Measurements from ENCODE around the gene CBX2.

The CBX2 gene

DNA sequence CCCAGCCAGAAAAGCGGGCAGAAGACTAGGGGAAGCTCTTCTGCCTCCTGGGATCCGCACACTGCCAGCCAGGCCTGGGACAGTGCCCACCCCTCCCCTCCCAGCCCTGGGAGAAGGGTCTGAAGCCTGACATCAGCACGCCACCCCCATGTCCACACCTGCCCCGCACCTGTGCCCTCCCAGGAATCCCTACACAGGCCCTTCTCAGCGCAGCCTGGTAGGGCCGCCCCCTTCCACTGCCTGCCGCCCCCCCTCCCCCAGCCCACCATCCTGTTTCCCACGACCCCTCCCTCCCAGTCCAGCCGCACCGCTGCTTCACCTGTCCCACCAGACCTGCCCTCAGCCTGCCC lies 36.6 kb upstream of the CBX2 start:
- Histone ChIP-seq H3F3A (ENCODE audit: insufficient read depth, low read length) (no peaks in the 10 kb centered on the region), H3K79me2 (ENCODE audit: insufficient read depth, low read length) (no peaks in the 10 kb centered on the region), H4K20me1 (ENCODE audit: insufficient read depth, low read length) (no peaks in the 10 kb centered on the region), H3K27me3 (ENCODE audit: insufficient read depth, low read length) (peaks cover 10% of the 10 kb centered on the region; the same call in 1 of the 2 replicates), H3K4me1 (ENCODE audit: insufficient read depth, low read length, severe bottlenecking) (peaks cover 3% of the 10 kb centered on the region), H3K27ac (ENCODE audit: low read depth, low read length, poor library complexity, severe bottlenecking) (no peak overlapping the region), H3K4me3 (ENCODE audit: low read depth, low read length, poor library complexity, severe bottlenecking) (no peak overlapping the region), H2AFZ (ENCODE audit: low read length) (no peak overlapping the region), H3K9me3 (ENCODE audit: low read length) (no peaks in the 10 kb centered on the region), H3K9ac (ENCODE audit: low read length) (no peak overlapping the region), H3K9me2 (ENCODE audit: low read depth, low read length) (no peaks in the 10 kb centered on the region), H3K36me3 (ENCODE audit: insufficient read depth, low read length) (no peaks in the 10 kb centered on the region), H3K4me2 (ENCODE audit: low read length) (no peak overlapping the region)
- TF ChIP-seq EZH2 (IDR thresholded peaks at IDR 0.05; ENCODE audit: borderline replicate concordance, low read length): no peak
- TF ChIP-seq, protein P1, sequence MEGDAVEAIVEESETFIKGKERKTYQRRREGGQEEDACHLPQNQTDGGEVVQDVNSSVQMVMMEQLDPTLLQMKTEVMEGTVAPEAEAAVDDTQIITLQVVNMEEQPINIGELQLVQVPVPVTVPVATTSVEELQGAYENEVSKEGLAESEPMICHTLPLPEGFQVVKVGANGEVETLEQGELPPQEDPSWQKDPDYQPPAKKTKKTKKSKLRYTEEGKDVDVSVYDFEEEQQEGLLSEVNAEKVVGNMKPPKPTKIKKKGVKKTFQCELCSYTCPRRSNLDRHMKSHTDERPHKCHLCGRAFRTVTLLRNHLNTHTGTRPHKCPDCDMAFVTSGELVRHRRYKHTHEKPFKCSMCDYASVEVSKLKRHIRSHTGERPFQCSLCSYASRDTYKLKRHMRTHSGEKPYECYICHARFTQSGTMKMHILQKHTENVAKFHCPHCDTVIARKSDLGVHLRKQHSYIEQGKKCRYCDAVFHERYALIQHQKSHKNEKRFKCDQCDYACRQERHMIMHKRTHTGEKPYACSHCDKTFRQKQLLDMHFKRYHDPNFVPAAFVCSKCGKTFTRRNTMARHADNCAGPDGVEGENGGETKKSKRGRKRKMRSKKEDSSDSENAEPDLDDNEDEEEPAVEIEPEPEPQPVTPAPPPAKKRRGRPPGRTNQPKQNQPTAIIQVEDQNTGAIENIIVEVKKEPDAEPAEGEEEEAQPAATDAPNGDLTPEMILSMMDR (IDR thresholded peaks at IDR 0.05; ENCODE audit: low read length): no peak

DNA sequence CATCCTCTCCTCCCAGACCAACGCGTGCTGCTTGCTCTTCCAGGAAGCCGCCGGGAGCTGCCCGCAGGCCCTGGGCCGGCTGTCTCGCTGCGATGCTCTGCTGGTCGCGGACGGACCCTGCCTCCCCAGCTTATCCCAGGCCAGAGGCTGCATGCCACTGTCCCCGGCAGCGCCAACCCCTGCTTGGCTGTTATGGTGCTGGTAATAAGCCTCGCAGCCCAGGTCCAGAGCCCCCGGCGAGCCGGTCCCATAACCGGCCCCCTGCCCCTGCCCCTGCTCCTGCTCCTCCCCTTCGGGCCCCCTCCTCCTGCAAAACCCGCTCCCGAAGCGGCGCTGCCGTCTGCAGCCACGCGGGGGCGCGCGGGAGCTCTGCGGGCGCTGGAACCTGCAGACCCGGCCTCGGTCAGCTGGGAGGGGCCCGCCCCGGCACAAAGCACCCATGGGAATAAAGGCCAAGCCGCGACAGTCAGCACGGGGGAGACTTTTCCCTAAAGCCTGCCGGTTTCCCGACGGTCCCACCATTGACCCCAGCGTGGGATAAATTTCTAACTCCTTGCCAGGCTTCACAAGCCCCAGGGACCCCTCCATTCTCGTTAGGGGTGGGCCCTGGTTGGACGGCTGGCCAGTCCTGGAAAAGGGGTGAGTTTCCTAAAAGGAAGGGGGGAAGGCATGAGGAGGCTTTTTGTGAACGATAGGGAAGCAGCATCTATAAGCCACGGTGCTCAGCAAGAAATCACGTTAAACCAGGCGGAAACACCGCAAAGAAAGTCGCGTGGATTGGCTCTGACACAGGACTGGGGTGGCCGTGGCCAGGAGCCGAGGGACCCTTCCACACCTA lies 36.0 kb upstream of the CBX2 start:
- Histone ChIP-seq H2AFZ (ENCODE audit: low read length) (no peak overlapping the region), H3F3A (ENCODE audit: insufficient read depth, low read length) (no peaks in the 10 kb centered on the region), H3K9me2 (ENCODE audit: low read depth, low read length) (no peaks in the 10 kb centered on the region), H3K4me1 (ENCODE audit: insufficient read depth, low read length, severe bottlenecking) (peaks cover 3% of the 10 kb centered on the region), H3K4me3 (ENCODE audit: low read depth, low read length, poor library complexity, severe bottlenecking) (no peak overlapping the region), H3K9ac (ENCODE audit: low read length) (no peak overlapping the region), H3K36me3 (ENCODE audit: insufficient read depth, low read length) (no peaks in the 10 kb centered on the region), H3K79me2 (ENCODE audit: insufficient read depth, low read length) (no peaks in the 10 kb centered on the region), H4K20me1 (ENCODE audit: insufficient read depth, low read length) (no peaks in the 10 kb centered on the region), H3K9me3 (ENCODE audit: low read length) (no peaks in the 10 kb centered on the region), H3K27ac (ENCODE audit: low read depth, low read length, poor library complexity, severe bottlenecking) (no peak overlapping the region), H3K4me2 (ENCODE audit: low read length) (no peak overlapping the region), H3K27me3 (ENCODE audit: insufficient read depth, low read length) (peaks cover 10% of the 10 kb centered on the region; the same call in 1 of the 2 replicates)
- TF ChIP-seq, protein P1 (IDR thresholded peaks at IDR 0.05; ENCODE audit: low read length): peak; percentile 87
- TF ChIP-seq EZH2 (IDR thresholded peaks at IDR 0.05; ENCODE audit: borderline replicate concordance, low read length): no peak

DNA sequence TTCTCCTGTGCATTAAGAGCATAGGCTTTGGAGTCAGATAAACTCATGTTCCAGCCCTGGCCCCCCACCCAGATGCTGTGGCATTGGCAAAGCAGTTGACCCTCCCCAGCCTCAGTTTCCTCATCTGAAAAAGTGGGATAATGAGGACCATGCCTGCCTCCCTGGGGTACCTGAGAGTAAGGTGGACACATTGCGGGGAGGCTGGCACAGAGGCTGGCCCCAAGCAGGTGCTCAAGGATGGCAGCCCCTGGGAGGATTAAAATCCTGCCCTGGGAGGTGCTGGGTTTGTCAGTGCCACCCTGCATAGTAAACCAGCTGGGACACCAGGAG lies 35.4 kb upstream of the CBX2 start:
- no peak for TF ChIP-seq EZH2 (IDR thresholded peaks at IDR 0.05; ENCODE audit: borderline replicate concordance, low read length)
- H3F3A ChIP-seq (ENCODE audit: insufficient read depth, low read length): no peaks in the 10 kb centered on the region
- H3K27ac ChIP-seq (ENCODE audit: low read depth, low read length, poor library complexity, severe bottlenecking): no peak overlapping the region
- H3K27me3 ChIP-seq (ENCODE audit: insufficient read depth, low read length): peaks cover 10% of the 10 kb centered on the region; the same call in 1 of the 2 replicates
- no peak overlapping the region for H3K4me2 ChIP-seq (ENCODE audit: low read length)
- H3K36me3 ChIP-seq (ENCODE audit: insufficient read depth, low read length): no peaks in the 10 kb centered on the region
- H3K4me1 ChIP-seq (ENCODE audit: insufficient read depth, low read length, severe bottlenecking): peaks cover 3% of the 10 kb centered on the region
- H3K9ac ChIP-seq (ENCODE audit: low read length): no peak overlapping the region
- no peaks in the 10 kb centered on the region for H3K9me2 ChIP-seq (ENCODE audit: low read depth, low read length)
- H3K9me3 ChIP-seq (ENCODE audit: low read length): no peaks in the 10 kb centered on the region
- H4K20me1 ChIP-seq (ENCODE audit: insufficient read depth, low read length): no peaks in the 10 kb centered on the region
- H3K4me3 ChIP-seq (ENCODE audit: low read depth, low read length, poor library complexity, severe bottlenecking): no peak overlapping the region
- no peak overlapping the region for H2AFZ ChIP-seq (ENCODE audit: low read length)
- no peaks in the 10 kb centered on the region for H3K79me2 ChIP-seq (ENCODE audit: insufficient read depth, low read length)
